ENCODE measurements around the gene SCML1. TPM values are rescaled to one million over a fixed set of nuclear protein-coding genes. Genes with fewer than 3 reads are reported as not detected.

The SCML1 gene
- total and polyA plus RNA-seq, 2 of the 4 experiments (the other 2 are of a cell fraction), result 4.1 to 12.2 TPM

DNA sequence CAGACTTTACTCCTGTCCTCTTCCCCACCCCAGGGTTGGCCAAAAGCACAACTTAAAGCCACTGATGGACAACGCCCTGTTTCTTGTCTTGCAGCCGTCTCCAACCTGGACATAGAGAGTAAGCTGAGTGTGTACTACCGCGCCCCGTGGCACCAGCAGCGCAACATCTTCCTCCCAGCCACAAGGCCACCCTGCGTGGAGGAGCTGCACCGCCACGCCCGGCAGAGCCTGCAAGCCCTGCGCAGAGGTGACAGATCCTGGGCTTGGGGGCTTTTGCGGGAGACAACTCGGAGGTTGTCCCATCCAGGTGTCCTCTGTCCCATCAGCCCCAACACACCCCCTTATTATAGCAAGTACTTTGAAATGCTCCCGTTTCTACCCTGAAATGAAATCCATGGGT, 49.6 kb upstream of the SCML1 start:
- H2BK20ac ChIP-seq (ENCODE audit: low read depth, low read length), result no peak overlapping the region
- H3K9me1 ChIP-seq (ENCODE audit: insufficient read depth, low read length), result no peaks in the 10 kb centered on the region
- H3K4me2 ChIP-seq (ENCODE audit: low read depth, low read length), result no peak overlapping the region
- dilution Hi-C loops (cut with HindIII; ENCODE audit: low sequenced_read_pairs, unreplicated experiment) (no loop called here), in situ Hi-C loops (cut with MboI; ENCODE audit: low sequenced_read_pairs) (loop anchor here (10.0 to 25.0 kb wide), 2 partner anchors 443 to 850 kb away; no protein-coding TSS in a partner anchor), intact Hi-C loops (cut with micrococcal nuclease) (loop anchor here (2.0 kb wide), 1 partner anchor 153 kb away; no protein-coding TSS in a partner anchor)
- H4K20me1 ChIP-seq (ENCODE audit: insufficient read depth, low read length), result no peaks in the 10 kb centered on the region
- H3K4me3 ChIP-seq (ENCODE audit: insufficient read depth, low read depth, low read length), result no peak overlapping the region
- H3K18ac ChIP-seq (ENCODE audit: low read depth, low read length), result no peak overlapping the region
- no peak overlapping the region for H2BK5ac ChIP-seq (ENCODE audit: low read depth, low read length, poor library complexity, severe bottlenecking)
- H3K23ac ChIP-seq (ENCODE audit: low read depth, low read length), result no peak overlapping the region
- no peak overlapping the region for H3K56ac ChIP-seq (ENCODE audit: extremely low read depth, insufficient read depth, low read length)
- no peak overlapping the region for H3K4ac ChIP-seq (ENCODE audit: low read depth, low read length)
- DNase-seq, result no peak
- ChIA-PET POLR2A (ENCODE audit: unreplicated experiment) (no interaction called here), CTCF (no interaction called here)
- no peak overlapping the region for H4K91ac ChIP-seq (ENCODE audit: insufficient read depth, low read depth, low read length)
- no peak overlapping the region for H3K27ac ChIP-seq (ENCODE audit: insufficient read depth, low read length)
- H3K27me3 ChIP-seq (ENCODE audit: control insufficient read depth, insufficient read depth, low read length), result no peaks in the 10 kb centered on the region
- no peak overlapping the region for H3K9ac ChIP-seq (ENCODE audit: low read depth, low read length)
- no peak overlapping the region for H3K14ac ChIP-seq (replicated peaks; ENCODE audit: low read depth, low read length)
- TF ChIP-seq CEBPB (IDR thresholded peaks at IDR 0.05; ENCODE audit: low read depth, low read length) (no peak), CHD1 (IDR thresholded peaks at IDR 0.05; ENCODE audit: low read depth, low read length) (no peak), MAFK (IDR thresholded peaks at IDR 0.05; ENCODE audit: low read depth, low read length) (no peak), BHLHE40 (IDR thresholded peaks at IDR 0.05; ENCODE audit: low read depth, low read length) (no peak), FOS (IDR thresholded peaks at IDR 0.05; ENCODE audit: low read depth, low read length) (no peak)
- TF ChIP-seq, protein P1, sequence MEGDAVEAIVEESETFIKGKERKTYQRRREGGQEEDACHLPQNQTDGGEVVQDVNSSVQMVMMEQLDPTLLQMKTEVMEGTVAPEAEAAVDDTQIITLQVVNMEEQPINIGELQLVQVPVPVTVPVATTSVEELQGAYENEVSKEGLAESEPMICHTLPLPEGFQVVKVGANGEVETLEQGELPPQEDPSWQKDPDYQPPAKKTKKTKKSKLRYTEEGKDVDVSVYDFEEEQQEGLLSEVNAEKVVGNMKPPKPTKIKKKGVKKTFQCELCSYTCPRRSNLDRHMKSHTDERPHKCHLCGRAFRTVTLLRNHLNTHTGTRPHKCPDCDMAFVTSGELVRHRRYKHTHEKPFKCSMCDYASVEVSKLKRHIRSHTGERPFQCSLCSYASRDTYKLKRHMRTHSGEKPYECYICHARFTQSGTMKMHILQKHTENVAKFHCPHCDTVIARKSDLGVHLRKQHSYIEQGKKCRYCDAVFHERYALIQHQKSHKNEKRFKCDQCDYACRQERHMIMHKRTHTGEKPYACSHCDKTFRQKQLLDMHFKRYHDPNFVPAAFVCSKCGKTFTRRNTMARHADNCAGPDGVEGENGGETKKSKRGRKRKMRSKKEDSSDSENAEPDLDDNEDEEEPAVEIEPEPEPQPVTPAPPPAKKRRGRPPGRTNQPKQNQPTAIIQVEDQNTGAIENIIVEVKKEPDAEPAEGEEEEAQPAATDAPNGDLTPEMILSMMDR (conservative IDR thresholded peaks at IDR 0.05; ENCODE audit: low read depth, low read length), result no peak
- no TSS peak for BruUV-seq (replicated peaks)
- H2AFZ ChIP-seq (replicated peaks; ENCODE audit: low read length, poor library complexity), result no peak overlapping the region
- no peak overlapping the region for H4K5ac ChIP-seq (ENCODE audit: low read depth, low read length)
- no peaks in the 10 kb centered on the region for H3K79me1 ChIP-seq (ENCODE audit: low read depth in 1 of 2, low read length in 2 of 2)
- H4K8ac ChIP-seq (ENCODE audit: low read depth in 2 of 2, low read length in 2 of 2), result no peak overlapping the region
- no peak overlapping the region for H2AK9ac ChIP-seq (replicated peaks; ENCODE audit: low read depth, low read length, poor library complexity)
- H2AK5ac ChIP-seq (ENCODE audit: low read depth, low read length), result no peak overlapping the region
- 90% methylated on average over 2 of the region's 14 CpGs; no CpG with 5 or more reads in 1 of the 2 experiments for WGBS, 2 experiments (ENCODE audit: extremely low coverage in 2 of 2, insufficient read length in 1 of 2)
- H3K9me3 ChIP-seq (ENCODE audit: control insufficient read depth, insufficient read depth, low read length), result no peaks in the 10 kb centered on the region
- no peak overlapping the region for H2BK15ac ChIP-seq (ENCODE audit: low read depth, low read length)
- no peaks in the 10 kb centered on the region for H3K4me1 ChIP-seq (ENCODE audit: control insufficient read depth, insufficient read depth, low read length)
- H2BK120ac ChIP-seq (ENCODE audit: low read depth, low read length), result no peak overlapping the region
- ATAC-seq (ENCODE audit: low read depth), result no peak
- no peaks in the 10 kb centered on the region for H3K36me3 ChIP-seq (ENCODE audit: control insufficient read depth, insufficient read depth, low read length)

All from IMR-90 (cell line).